ENCODE data around the gene STMP1.

DNA sequence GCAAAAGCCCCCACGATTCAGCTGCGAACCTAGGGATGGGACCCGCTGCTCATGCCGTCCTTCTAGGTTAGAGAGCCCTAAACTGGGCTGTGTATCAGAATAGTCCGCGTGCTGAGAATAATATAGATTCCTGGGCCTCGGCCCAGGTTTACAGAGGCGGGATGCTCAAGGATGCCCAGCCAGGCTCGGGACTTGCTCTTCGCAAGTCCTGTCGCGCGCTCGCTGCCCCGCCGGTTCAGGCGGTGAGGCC, 266 bp upstream of the STMP1 start:
- TF ChIP-seq, protein P1, sequence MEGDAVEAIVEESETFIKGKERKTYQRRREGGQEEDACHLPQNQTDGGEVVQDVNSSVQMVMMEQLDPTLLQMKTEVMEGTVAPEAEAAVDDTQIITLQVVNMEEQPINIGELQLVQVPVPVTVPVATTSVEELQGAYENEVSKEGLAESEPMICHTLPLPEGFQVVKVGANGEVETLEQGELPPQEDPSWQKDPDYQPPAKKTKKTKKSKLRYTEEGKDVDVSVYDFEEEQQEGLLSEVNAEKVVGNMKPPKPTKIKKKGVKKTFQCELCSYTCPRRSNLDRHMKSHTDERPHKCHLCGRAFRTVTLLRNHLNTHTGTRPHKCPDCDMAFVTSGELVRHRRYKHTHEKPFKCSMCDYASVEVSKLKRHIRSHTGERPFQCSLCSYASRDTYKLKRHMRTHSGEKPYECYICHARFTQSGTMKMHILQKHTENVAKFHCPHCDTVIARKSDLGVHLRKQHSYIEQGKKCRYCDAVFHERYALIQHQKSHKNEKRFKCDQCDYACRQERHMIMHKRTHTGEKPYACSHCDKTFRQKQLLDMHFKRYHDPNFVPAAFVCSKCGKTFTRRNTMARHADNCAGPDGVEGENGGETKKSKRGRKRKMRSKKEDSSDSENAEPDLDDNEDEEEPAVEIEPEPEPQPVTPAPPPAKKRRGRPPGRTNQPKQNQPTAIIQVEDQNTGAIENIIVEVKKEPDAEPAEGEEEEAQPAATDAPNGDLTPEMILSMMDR (IDR thresholded peaks at IDR 0.05), result peak in 2 of 6 experiments; percentile 76
- no peak for TF ChIP-seq POLR2A (IDR thresholded peaks at IDR 0.05)

All from adrenal gland (tissue), 5 donors.